ENCODE measurements around the gene INSC.

The INSC gene

DNA sequence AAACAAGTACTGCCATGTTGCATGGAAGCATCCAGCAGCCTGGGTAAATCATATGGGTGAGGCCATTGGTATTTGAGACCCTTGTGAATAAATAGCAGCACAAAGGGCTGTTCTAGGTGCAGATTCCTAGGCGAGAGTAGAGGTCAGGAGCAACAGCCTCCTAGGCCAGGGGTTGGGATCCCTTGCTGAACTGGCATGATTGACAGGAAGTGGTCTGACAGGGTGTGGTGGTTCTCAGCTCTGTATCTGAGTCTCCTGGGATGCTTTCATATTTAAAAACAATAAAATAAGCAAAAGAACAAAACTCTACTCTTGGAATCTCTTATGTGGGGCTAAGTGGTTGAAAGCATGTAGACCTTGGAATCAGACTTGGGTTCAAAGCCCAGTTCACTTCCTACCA, 35.8 kb downstream of the INSC start:
- DNase-seq: no peak

DNA sequence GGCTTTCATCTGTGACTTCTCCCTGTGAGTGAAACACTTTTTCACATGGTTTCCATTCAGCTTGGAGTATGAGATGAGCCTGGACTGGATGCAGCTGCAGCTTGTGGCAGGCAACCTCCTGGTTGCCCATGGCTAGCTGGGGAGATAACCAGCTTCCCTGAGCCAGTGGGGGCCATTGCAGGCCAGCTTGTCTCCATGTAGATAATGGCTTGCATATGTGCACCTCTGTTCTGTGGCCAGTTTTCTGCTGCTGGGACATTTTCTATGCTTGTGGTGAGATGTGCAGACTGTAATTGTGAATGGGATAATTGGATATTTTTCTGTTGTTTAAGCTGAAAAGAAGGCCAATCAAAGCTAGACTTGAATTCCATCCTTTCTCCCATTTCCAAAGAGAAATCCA, 38.5 kb downstream of the INSC start:
- no peak for DNase-seq

DNA sequence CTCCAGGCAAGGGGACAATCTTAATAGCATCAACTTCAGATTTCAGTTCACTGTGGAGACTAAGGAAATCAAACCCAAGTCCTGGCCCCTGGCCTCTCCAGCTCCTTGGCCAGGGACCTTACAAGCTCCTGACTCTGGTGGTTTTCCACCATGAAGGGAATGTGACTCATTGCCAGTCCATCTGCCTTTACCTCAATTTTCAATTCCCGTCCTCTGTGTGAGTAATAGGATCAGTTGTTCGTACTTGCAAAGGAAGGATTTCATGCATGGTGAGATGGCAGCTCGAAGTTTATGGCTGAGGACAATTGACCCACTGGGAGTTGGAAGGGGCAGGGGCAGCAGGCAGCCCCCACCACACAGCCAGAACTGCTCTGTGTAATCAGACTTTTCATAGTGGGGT, 42.5 kb downstream of the INSC start:
- peak; percentile 79 for DNase-seq

DNA sequence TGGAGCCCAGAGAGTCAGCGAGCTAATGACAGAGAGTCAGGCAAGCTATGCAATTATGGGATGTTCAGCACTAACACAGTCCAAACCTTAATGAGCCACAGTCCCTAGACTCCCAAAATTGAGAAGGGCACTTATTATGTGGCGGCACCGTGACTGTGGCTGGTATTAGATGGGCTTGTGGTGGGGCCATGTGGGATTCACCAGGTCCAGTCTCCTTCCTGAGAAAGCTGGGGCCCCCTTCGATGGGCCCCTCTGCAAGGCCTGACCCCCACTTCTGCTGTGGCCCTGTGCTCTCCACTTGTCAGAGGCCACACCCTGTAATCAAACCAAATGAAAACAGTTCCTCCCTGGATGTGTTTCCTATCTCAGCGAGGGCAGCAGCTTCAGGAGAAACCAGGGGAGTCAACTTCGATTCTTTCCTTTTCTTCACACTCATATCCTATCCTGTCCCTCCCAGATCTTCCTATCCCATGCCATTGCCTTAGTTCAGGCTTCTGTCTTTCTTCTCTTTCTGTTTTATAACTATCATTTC, 42.9 kb downstream of the INSC start:
- no peak for DNase-seq

DNA sequence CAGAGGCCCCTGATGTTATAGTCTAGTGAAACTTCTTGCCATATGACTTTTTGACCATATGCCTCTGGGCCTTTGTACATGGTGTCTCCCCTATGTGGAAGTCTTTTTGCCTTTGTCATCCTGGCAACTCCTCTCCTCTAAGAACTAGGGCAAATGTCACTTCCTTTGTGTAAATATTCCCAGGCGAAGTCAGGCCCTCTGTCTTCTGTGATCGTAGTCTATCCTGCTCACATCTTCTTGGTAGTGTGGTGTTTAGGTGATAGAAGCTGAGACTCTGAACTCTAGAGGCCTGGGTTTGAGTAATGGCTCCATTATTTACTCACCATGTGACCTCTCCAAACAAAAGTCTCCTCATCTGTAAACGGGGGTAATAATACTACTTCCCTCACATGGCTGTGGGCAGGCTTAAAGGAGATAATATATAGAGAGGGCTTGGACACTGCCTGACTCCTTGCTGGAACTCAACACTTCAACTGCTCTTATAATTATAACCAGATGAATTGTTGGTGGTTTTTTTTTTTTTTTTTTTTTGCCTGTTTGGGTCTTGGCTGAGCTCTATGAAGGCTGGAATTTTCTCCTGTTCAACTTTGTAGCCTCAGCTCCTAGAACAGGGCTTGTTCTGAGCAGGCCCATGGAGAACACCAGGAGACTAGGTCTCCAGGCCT, 43.8 kb downstream of the INSC start:
- DNase-seq: peak; percentile 66

DNA sequence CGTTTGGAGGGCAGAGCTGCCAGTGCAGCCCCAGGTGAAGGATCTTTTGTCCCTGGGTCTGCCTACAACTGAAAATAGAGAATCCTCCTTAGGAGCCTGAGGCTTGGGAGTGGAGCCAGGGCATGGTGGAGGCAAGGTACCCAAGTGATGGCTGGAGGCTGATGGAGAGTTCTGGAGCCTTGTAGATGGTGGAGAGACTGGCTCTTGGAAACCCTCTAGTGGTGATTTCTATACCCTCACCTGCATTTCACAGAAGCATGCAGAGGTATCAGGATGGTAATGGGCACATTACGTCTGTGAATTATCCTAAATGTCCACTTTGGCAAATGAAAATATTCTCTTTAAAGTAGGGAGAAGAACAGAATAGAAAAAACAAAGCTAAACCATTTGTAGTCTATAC, 44.4 kb downstream of the INSC start:
- DNase-seq: peak; percentile 30

DNA sequence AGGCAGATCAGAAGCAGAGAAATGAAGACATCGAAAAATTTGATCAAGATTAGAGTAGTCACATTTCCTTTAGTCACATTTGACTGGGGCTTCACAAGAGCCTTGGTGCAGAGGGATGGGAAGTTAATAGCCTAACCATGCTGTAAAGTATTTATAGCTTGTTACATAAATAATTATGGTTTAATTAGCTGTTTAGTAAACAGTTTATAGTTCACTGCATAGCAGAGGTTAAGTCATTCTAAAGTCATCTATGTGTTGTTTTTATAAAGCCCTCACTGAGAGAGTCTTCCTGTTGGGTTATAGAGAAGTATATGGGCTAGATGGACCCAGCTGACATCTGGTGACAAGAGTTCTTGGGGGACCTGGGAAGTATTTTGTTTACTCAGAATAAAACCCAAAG, 47.1 kb downstream of the INSC start:
- DNase-seq: no peak

DNA sequence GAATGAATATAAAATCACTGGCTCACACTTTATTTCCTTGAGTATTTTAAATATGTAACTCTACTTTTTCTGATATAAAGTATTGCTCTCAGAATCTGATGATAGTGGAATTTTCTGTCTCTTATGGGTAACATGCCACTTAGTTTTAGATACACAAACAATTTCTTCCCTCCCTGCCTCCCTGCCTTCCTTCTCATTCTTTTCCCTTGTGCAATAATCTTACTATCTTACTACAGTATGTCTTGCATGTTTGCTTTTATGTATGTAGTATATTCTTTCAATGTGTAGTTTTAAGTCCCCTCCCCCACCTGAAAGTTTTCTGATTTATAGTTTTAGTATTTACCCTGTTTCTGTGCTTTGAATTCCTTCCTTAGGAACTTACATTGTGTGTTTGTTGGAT, 48.4 kb downstream of the INSC start:
- DNase-seq: no peak

DNA sequence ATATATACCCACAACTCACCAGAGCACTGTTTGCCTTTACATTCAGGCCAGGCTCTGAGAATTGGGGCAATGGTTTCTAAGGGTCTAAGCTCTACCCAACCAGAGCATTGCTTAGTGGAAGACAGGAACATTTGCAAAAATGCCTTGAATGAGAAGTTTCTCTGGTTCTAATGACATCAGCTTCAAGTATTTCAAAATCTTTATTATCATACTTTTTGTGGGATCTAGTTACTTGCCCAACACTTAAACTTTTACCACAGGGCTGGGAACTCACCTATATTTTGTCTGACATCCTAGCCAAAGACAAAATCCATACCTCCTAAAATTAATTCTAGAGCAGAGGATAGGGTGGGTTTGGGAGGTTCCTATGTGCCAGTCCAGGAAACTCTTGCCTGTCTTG, 51.5 kb downstream of the INSC start:
- DNase-seq: no peak

DNA sequence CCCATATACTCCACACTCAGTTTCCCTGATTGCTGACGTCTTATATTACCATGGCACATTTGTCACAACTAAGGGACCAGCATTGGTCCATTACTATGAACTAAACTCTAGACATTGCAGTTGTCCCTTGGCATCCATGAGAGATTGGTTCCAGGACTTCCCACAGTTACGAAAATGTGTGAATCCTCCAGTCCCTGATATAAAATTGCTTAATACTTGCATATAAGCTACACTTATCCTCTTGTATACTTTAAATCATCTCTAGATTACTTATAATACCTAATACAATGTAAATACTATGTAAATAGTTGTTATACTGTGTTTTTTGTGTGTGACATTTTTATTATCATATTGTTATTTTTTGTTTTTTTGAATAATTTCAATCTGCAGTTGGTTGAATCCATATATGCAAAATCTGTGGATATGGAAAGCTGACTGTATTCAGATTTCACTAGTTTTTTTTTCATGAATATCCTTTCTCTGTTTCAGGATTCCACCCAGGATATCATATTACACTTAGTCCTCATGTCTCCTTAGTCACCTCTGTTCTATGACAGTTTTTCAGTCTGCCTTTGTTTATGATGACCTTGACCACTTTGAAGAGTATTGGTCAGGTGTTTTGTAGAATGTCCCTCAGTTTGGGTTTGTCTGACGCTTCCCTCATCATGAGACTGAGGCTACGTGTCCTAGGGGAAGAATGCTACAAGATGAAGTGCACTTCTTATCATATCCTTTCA, 55.3 kb downstream of the INSC start:
- DNase-seq: no peak

DNA sequence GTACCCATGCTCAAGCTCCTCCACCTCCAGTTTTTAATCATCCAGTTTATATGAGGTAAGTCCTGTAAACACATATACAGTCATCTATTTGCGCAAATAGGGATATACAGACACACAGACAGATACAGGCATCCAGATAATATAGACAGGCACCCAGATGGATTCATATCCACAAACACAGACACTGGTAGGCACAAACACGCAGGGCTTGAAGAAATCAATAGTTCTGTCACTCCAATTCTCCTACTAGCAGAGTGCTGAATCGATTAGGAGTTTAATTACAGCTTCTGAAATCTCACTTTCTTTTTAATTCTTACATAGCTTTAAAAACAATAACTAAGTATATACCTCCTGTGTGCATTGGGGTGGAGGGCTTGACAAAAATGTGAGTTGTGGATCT, 56.0 kb downstream of the INSC start:
- no peak for DNase-seq

DNA sequence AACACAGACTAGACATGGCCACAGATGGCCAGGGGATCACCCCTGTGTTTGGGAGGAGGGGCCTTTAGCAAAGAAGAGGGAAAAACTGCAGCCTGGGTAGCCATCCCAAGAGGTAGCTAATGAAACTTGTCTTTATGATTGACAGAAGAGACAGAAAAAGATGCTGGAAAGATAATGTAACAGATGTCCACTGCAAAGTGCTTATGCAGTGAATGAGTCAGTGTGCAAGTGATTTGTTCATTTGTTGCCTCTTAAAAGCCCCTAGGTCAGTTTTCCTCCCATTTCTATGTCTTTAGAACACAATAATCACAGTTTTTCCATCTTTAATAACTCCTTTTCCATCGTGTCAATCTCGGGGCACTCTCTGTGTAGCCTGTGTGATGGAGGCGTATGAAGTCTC, 57.2 kb downstream of the INSC start:
- no peak for DNase-seq

DNA sequence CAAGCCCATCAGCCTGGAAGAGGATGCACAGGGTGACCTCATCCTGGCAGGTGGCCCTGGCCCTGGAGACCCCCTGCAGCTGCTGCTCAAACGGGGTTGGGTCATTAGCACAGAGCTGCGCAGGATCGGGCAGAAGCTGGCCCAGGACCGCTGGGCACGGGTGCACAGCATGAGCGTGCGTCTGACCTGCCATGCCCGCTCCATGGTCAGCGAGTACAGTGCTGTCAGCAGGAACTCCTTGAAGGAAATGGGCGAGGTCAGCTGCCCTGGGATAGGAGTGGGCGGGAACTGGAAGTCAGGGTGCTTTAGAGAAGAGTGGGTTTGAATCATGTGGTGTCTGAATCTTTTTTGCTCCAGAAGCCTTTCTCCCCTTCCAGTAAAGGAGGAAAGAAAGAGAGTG, 61.1 kb downstream of the INSC start:
- no peak for DNase-seq

DNA sequence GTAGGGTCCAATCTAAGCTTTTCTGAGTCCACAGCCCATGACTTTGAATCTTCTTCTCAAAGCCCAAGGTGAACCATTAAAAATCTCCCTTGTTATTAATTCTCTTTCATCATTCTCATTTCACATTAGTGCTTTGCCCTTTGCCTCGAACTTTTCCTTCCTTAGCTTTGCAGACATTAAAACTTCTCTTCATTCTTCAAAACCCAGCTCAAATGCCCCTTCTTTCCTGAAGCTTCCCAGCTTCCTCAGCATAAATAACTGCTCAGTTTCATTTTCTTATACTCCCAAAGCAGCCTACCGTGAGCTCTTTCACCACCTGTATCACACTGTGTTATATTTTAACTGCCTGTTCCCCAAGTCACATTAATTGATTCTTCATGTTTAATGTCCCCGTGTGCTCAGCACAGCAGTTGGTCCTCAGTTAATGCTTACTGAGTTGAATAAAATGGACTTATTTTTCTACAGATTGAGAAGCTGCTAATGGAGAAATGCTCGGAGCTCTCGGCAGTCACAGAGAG, 62.0 kb downstream of the INSC start:
- no peak for DNase-seq

DNA sequence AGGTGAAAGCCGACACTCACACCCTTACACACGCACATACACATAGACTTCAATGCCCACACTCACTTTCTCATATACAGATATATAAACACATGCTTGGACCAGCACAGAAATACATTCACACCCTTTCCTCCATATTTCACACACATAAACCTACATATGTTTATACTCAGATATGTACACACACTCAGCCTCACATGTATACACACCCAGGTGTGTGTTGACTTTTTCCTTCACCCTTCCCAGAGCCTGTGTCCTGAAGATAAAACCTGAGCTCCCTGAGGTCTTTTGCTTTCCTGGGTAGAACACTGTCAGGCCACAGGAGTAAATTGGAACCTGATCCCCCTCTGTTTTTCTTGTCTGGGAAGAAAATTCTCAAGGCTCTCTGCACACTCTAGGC, 62.8 kb downstream of the INSC start:
- DNase-seq: no peak

DNA sequence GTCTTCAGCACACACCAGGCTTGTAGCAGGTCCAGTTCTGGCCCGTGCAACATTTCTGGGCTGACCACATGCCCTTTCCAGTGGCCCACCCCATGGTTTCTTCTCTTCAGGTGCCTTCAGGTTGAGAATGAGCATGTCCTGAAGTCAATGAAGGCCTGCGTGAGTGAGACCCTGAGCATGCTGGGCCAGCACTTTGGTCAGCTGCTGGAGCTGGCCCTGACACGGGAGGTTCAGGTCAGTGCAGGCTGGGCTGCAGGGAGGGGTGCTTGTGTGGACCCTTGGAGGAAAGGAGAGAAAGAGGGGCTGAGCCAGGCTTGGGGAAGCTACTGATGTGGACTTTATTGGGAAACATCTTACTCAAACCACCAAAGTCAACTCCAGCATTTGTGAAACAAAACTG, 63.5 kb downstream of the INSC start:
- no peak for DNase-seq

DNA sequence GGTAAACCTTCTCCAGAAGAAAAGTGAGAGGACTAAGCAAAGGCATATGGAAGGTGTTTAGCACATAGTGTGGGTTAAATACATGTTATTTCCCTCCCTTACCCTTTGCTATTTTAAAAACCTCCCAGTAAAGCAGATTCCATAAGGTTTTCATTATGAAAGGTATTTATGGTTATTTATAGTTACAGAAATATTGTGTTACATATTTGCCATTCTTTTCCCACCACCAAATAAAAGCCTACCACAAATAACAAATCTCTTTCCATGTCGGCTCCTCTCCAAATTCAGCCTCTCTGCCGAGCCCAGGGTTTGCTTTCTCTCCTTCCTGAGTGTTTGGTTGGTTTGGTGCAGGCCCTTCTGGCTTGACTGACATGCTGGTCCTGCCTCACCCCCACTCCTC, 64.4 kb downstream of the INSC start:
- peak; percentile 87 for DNase-seq

DNA sequence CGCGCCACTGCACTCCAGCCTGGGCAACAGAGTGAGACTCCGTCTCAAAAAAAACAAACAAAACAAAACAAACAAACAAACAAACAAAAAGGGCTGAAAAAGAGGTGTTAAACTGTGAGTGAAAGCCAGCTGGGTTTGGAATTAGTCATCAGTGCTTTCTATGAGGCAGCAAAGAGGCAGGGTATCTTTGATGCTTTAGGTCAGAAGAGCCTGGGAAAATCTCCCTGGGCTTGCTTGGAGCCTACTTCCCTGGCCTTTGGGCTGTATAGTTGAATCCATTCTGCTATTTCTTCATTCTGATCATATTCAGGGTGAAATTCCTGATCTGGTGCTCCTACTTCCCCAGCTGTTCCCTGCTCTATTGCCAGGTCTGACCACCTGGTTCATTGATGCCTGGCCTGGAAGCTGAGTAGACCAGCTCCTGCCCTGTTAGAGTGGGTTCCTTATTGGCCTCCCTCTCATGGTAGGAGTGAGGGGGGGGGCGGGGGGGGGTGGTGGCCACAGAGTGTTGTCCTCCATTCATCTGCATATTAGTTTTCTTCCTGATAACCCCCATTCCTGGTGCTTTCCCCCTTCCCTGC, 65.6 kb downstream of the INSC start:
- DNase-seq: peak; percentile 47

DNA sequence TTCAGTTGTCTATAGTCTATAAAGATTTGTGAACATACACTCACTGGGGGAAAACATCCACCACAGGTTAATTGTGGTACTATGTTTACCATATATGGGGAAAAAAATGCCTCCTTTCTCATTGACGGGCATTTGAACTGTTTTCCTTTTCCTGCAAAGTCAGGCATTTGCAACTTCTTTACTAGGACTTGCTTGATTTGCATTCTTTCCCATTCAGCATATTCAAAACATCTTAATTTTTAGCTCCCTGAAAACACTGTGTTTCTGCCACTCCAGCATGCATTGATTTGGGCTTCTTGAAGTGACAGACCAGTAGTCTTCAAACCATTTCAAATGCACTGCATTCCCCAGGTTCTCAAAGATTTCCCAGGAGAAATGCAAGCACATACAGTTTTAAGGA, 67.6 kb downstream of the INSC start:
- no peak for DNase-seq

DNA sequence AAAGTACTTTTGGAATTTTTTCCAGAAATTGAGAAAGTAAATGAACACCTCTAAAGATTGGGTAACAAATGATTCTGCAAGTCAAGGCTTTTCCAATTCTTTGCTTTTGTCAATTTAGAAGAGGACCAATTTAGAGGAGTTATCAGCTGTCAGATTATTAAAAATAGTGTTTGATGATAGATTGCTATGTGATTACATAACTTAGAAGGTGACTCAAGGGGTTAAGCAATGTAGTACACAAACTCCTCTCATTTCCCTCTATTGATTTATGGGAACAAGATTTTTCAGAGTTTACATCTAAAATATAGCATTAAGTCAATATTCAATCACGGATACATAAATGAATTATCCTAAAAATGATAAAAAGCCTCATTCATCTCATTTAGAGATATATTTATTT, 70.3 kb downstream of the INSC start:
- DNase-seq: no peak

DNA sequence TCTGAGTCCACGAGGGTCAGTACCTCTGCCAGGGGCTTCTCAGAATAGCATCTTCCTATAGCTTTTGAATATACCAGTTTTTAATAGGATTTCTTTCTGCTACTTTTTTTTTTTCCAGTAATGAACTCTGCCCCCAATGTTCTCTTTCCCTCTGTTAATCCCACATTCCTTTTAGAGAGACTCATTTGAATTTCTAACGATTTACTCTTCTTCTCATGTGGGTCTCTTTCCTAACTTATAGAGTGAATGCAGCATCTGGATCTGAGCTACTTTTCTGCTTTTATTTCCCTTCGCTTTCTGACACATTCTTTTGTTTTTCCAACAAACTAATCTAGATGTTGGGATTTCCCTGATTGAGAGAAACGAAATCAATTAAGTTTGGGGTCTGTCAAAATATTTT, 71.4 kb downstream of the INSC start:
- peak; percentile 36 for DNase-seq

DNA sequence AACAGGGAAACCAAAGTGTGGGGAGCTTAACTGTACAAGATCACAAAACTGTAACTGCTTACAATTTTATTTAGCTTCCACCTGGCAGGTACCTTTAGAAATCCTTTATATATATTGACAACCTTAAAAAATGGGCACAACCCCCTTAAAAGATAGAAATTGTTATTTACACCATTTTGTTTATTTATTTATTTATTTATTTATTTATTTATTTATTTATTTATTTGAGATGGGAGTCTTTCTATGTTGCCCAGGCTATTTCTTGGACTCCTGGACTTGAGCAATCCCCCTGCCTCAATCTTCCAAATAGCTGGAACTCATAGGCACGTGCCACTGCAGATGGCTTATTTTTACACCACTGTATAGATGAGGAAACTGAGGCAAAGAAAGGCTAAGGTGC, 74.5 kb downstream of the INSC start:
- DNase-seq: no peak

DNA sequence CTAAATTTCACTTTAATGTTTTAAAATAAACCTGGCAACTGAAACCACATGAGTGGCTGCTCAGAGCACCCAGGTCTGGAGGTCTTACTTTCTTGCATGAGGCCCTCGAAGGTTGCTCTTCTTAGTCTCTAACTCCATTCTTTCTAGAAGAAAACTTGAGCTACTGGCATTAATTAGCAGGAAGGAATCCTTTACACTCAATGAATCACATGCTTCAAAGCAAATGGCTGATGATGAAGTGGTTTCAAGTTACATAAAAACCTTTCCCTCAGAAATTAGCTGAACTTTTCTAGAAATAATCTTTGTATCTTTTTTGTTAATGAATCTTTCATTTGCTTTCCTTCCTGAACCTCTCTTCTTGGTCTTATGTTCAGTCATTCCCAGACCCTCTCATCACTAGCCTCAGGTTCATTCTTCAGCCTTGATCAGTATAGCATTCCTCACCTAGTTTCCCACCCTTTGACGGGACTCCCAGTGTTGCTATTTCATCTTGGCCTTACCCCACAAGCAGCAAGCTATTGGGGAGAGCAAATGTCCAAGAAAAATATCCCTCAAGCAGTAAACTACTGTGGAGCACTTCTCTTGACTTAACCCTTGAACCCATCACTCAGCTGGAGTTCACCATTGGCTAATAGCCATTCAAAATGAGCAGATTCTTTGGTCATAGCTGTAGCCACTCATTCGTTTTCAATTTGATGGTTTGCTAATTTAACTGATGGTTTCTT, 75.1 kb downstream of the INSC start:
- DNase-seq: peak; percentile 30

Data from fibroblast of skin of right biceps (primary cell).